ENCODE data around the gene TLE2. TPM values are rescaled to one million over a fixed set of nuclear protein-coding genes. Genes with fewer than 3 reads are reported as not detected.
"Not testable (repeated sequence)": the region's sequence is repeated elsewhere in the genome, so short reads cannot be mapped to it uniquely, and the experiment has no call there.

Gene TLE2
- total RNA-seq, 1 donor from 2014 or later: 58.6 TPM

GRCh38 chr19:3041761-3042620, 12.9 kb upstream of the TLE2 start:
- DNase-seq (ENCODE audit: missing footprints): peak; percentile 51
- intact Hi-C loops (cut with DNase I): no loop called here

DNA sequence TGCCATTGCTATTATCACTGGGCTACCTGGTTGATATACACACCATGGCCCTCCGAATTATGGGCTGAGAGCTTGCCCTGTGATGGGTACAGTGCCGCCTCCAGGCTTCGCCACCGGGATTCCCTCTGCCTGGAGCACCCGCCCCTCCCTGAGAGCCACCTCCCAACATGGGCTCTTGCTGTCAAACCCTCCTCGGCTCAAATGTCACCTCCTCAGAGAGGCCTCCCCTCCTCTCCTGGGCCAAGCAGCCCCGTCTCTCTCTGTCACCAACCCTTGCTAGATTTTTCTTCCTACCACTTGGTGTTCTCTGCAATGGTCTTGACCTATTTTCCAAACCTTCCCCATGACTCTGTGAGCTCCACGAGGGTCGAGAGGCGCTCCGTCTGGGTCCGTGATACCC, 12.2 kb upstream of the TLE2 start:
- intact Hi-C loops (cut with DNase I): no loop called here
- ATAC-seq: no peak
- DNase-seq (ENCODE audit: missing footprints): peak; percentile 32

More at GRCh38 chr19:3041761-3042620, 12.9 kb upstream of the TLE2 start:
- no peak for ATAC-seq

DNA sequence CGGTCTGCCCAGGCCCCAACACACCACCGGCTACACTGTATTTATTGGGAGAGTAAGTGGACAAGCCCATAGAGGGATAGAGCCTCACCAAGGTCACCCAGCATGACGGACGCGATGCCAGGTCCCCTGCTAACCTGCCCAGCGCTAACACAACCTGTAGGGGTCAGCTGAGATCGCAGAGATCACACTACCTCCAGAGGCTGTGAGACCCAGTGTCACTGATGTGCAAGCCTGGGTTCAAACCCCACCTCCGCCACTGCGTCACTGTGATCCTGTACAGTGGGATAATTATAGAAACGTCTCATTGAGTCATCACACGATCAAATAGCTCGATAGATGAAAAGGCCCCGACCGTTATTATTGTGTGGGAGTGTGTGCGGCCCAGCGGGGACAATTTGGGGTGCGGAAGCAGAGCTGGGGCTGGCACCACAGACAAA, 10.6 kb upstream of the TLE2 start:
- intact Hi-C loops (cut with DNase I): loop anchor here (1.0 kb wide), 1 partner anchor 18 kb away; no protein-coding TSS in a partner anchor

DNA sequence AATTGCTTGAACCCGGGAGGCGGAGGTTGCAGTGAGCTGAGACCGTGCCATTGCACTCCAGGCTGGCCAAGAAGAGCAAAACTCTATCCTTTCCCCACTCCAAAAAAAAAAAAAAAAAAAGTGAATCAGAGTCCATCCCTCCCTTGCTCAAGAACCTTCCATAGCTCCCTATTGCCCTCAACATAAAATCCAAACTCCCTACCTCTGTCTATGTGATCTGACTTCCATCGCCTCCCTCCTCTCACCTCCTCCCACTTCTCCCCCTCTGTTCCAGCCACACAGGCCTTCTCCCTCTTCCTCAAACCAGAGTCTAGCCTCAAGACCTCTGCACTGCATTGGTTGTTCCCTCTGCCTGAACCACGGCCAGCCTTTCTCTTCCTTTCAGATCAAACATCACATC, 10.0 kb upstream of the TLE2 start:
- intact Hi-C loops (cut with DNase I): loop anchor here (1.0 kb wide), 1 partner anchor 18 kb away; no protein-coding TSS in a partner anchor
- DNase-seq (ENCODE audit: missing footprints) (no peak), ATAC-seq (no peak)

More for the DNA sequence above, 10.6 kb upstream of the TLE2 start:
- ATAC-seq (no peak), DNase-seq (ENCODE audit: missing footprints) (no peak)

DNA sequence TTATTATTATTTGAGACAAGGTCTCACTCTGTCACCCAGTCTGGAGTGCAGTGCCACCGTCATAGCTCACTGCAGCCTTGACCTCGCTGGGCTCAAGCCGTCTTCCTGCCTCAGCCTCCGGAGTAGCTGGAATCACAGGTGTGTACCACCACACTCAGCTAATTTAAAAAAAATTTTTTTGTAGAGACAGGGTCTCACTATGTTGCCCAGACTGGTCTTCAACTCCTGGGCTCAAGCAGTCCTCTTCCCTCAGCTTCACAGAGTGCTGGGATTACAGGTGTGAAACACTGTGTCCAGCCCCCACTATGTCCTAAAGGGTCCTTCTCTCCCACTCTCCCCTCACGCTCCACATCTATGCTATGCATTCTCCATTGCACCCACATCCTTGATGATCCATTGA, 9.1 kb upstream of the TLE2 start:
- intact Hi-C loops (cut with DNase I): no loop called here
- DNase-seq (ENCODE audit: missing footprints) (no peak), ATAC-seq (no peak)

GRCh38 chr19:3036977-3037544, 8.0 kb upstream of the TLE2 start:
- intact Hi-C loops (cut with DNase I): loop anchor here (1.0 to 2.0 kb wide), 2 partner anchors 24 to 68 kb away; no protein-coding TSS in a partner anchor
- DNase-seq (ENCODE audit: missing footprints): peak; percentile 64
- not testable (repeated sequence) for ATAC-seq

DNA sequence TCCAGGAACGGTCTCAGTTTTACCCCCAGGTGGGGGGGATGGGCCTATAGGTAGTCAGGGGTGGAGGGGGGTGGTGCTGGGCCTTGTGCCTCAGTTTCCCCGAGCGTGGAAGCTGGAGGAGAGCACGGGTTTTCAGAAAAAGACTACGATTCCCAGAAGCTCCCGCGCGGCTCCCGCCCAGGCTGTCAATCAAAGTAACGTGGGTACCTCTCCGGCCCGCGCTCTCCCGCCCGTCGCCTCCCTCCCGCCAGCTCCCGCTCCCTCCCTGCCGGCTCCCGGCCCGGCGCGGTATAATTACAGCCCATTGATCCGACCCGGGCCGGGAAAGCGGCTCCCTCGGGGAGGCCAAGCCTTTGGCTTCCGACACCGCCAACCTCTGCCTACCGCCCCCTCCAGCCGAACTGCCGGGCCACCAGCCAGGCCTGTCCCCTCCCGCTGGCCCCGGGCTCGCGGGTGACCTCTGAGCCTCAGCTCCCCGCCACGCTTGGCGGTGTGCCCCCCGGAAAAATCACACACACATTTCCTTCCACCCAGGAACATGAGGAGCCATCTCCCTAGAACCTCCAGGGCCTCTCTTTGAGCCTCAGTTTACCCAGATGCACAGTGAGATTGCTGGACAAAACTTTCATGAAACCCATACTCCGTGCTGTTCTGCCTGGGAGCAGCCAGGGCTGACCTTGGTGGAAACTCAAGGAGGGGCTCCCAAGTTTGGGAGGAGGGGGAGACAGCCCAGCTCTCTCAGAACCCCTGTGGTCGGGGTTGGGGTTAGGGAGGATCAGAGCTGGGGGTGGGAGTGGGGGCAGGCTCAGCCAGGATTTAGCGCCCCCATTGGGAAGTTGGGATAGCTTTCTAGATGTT, 7.3 kb upstream of the TLE2 start:
- ATAC-seq (peak; percentile 89), DNase-seq (ENCODE audit: missing footprints) (peak; percentile 96)
- intact Hi-C loops (cut with DNase I): loop anchor here (1.0 to 2.0 kb wide), 2 partner anchors 25 to 68 kb away; no protein-coding TSS in a partner anchor

DNA sequence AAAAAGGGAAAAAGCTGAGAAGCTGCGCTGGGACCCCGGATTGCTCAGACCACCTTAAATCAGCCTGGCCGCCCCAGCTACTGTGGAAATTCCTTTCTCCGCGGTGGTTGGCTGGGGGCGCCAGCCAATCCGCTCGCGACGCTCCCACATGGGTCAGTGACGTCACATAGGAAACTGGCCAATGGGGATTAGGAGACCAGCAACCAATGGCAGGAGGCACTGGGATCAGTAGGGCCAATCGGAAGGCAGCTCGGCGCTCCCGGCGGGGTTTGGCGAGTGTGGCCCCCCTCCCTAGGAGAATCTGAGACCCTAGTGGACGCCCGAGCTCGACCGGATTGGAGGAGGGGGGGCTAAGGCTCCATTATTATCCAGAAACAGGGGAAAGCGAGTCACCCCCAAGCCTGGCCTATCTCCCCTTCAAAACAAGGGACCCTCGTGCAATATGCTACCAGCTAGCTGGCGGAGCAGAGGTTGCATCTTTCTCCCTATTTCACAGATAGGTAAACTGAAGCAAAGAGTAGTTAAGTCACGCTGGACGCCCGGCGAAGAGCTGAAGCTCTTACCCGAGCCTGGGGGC, 6.5 kb upstream of the TLE2 start:
- intact Hi-C loops (cut with DNase I): loop anchor here (1.0 to 2.0 kb wide), 3 partner anchors 26 to 67 kb away; no protein-coding TSS in a partner anchor
- DNase-seq (ENCODE audit: missing footprints) (peak; percentile 98), ATAC-seq (peak; percentile 95)

DNA sequence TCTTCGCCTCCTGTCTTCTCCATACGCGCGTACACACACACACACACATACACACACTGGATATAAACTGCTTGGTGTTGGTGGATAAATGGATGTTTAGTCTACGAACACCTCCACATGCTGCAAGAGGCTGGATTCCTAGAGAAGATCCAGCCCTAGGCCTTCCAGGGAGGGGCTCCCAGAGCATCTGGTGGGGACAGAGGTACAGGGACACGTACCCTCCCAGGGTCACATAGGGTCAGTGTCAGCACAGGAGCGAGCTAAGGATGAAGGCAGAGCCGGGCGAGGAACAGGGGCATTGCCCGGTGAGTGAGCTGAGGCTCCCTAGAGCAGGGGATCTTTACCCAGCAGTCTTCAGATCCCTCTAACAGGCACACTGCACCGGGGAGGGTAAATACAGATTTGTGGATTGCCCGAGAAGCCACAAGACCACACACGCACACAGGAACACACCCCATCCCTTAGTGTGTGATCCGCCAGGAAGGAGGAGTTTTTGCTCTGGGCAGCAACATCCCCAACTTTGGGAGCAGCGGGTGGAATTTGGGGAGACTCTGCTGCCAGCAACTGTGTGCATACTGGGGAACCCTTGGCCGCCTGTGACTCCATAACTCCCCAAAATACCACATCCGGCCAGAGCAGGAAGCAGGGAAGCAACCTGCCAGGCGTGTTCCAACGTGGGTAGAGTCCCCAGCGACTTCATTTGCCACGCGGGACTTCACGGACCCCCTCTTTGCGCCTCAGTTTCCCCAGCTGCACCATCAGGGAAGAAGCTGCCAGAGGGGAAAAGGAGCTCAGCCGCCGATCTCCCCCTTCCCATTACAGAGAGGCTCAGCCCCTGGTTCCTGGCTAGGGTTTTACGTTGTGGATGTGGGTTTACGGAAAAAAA, 5.8 kb upstream of the TLE2 start:
- DNase-seq (ENCODE audit: missing footprints) (peak; percentile 50), ATAC-seq (no peak)
- intact Hi-C loops (cut with DNase I): loop anchor here (2.0 kb wide), 1 partner anchor 52 kb away; no protein-coding TSS in a partner anchor

DNA sequence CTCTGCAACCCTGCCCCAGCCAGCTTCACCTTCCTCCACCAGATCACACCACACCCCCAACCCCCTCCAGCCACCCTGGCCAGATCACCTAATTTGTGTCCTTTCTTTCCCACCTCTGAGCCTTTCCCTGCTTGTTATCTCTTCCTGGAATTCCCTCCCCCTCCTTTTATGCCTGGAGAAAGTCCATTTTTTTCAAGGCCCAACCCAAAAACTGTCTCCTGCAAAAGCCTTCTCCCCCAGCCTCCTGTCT, 5.3 kb upstream of the TLE2 start:
- no peak for DNase-seq (ENCODE audit: missing footprints)
- ATAC-seq: no peak
- intact Hi-C loops (cut with DNase I): loop anchor here (2.0 kb wide), 1 partner anchor 52 kb away; no protein-coding TSS in a partner anchor

DNA sequence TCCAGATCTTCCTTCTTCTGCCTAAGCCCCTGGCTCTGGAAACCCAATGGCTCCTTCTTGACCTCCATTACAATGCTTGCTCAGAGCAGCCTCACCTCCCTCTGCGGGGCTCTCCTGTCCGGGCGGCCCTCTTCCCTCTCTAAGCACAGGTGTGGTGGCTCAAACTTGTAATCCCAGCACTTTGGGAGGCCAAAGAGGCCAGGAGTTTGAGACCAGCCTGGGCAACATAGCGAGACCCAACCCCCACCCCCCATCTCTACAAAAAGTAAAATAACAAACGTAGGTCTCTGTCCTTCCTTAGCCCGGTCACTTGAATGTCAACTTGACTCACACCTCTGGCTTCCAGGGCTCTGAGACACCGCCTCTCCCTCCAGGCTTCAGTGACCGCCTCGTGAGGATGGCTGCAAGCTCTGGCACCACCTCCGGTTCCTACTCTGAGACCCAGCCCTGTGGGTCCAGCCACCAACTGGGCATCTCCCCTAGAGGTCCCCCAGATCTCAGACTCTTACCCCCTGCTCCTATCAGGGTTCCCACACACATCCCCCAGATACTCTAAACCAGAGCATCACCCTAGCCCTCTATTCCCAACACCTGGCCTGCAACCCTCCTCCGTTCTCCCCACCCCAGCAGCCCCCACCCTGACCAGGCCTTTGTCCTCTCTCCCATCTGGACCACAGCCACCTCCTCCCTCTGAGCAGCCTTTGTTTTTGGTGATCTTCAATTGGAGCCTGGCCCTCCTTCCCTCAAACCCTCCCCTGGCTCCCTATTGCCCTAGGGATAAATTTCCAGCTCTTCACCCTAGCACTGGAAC, 4.7 kb upstream of the TLE2 start:
- no peak for ATAC-seq
- DNase-seq (ENCODE audit: missing footprints): peak; percentile 55
- intact Hi-C loops (cut with DNase I): loop anchor here (2.0 kb wide), 1 partner anchor 51 kb away; no protein-coding TSS in a partner anchor

DNA sequence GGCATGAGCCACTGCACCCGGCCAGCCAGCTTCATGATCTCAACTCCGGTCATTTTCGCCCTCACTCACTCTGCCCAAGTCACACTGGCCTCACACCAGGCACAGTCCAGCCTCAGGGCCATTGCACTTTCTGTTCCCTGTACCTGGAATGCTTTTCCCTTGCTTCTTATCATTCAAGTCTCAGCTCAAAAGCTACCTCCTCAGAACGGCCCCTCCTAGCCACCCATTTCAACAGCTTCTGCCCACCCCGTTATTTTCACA, 2.5 kb upstream of the TLE2 start:
- DNase-seq (ENCODE audit: missing footprints) (peak; percentile 11), ATAC-seq (no peak)
- intact Hi-C loops (cut with DNase I): no loop called here

- intact Hi-C loops (cut with DNase I): loop anchor here (5.0 kb wide), 1 partner anchor 34 kb away; the partner anchor contains the start of gene TLE5
- peak; percentile 60 for DNase-seq (ENCODE audit: missing footprints)
- ATAC-seq: no peak
Measured at GRCh38 chr19:3028305-3029064, 595 bp downstream of the TLE2 start.

DNA sequence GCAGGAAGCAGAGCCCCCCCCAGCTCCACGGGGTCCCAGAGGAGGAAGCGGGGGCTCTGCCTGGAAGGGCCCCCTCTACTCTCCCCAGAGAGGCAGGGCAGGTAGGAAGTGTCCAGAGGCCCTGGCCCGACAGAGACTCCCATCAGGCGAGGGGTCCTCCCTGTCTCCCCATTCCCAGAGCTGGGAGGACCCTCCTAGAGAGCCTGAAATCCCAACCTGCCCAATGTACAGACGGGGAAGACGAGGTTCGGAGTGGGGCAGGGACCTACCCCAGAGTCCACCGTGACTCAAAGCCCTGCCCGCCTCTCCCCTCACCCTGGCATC, 1.1 kb downstream of the TLE2 start:
- ATAC-seq (no peak), DNase-seq (ENCODE audit: missing footprints) (peak; percentile 56)
- intact Hi-C loops (cut with DNase I): loop anchor here (5.0 kb wide), 1 partner anchor 34 kb away; the partner anchor contains the start of gene TLE5

GRCh38 chr19:3027292-3027691, 1.8 kb downstream of the TLE2 start:
- DNase-seq (ENCODE audit: missing footprints) (peak; percentile 17), ATAC-seq (no peak)
- intact Hi-C loops (cut with DNase I): loop anchor here (5.0 kb wide), 1 partner anchor 35 kb away; the partner anchor contains the start of gene TLE5

- intact Hi-C loops (cut with DNase I): loop anchor here (5.0 kb wide), 1 partner anchor 36 kb away; the partner anchor contains the start of gene TLE5
- ATAC-seq (no peak), DNase-seq (ENCODE audit: missing footprints) (no peak)
Measured at GRCh38 chr19:3026768-3027167, 2.3 kb downstream of the TLE2 start.

Data from Right ventricle myocardium inferior (tissue), 1 donor.